Neural progenitor cell (in vitro differentiated cells): ENCODE results near the gene JMJD8.

Experiments used
- CTCF ChIP-seq: fragments of 200-600 bp; sonication (generic); IDR thresholded peaks from 2 replicates; pipeline ENCODE4 v1.5.1; 2017; ENCODE audit warnings: antibody characterized with exemption, mild to moderate bottlenecking
- EZH2phosphoT487 ChIP-seq: fragments of 200-600 bp; sonication (generic); IDR thresholded peaks from 2 replicates; pipeline ENCODE4 v1.6.1; 2017; ENCODE audit warnings: antibody characterized with exemption

GRCh38 chr16:654034-654433 is 30.1 kb downstream of the JMJD8 start:
- TF ChIP-seq EZH2phosphoT487, result no peak
- TF ChIP-seq CTCF, result no peak
